Parathyroid adenoma (tissue), 2 donors: ENCODE data around the gene SEC16A.

Experiments
- H2AFZ ChIP-seq: fragments of 300-600 bp; sonication (generic); one replicate; pipeline ENCODE4 v1.7.0; 2017; ENCODE audit warnings: antibody characterized with exemption, mild to moderate bottlenecking
- H3K27ac ChIP-seq: fragments of 300-600 bp; sonication (generic); one replicate; pipeline ENCODE4 v1.7.0; 2017
- H3K27me3 ChIP-seq: fragments of 300-600 bp; sonication (generic); one replicate; pipeline ENCODE4 v1.7.0; 2017; ENCODE audit warnings: low read length; ENCODE audit not compliant: control insufficient read depth, insufficient read depth
- H3K36me3 ChIP-seq: fragments of 300-600 bp; sonication (generic); one replicate; pipeline ENCODE4 v1.7.0; 2017; ENCODE audit warnings: low read length; ENCODE audit not compliant: control insufficient read depth, insufficient read depth
- H3K4me1 ChIP-seq: fragments of 300-600 bp; sonication (generic); one replicate; pipeline ENCODE4 v1.7.0; 2017; ENCODE audit warnings: control low read depth
- H3K4me2 ChIP-seq: fragments of 300-600 bp; sonication (generic); one replicate; pipeline ENCODE4 v1.7.0; 2017; ENCODE audit warnings: low read length
- H3K4me3 ChIP-seq: fragments of 300-600 bp; sonication (generic); one replicate; pipeline ENCODE4 v1.7.0; 2017; ENCODE audit warnings: low read depth, low read length
- H3K79me2 ChIP-seq: fragments of 300-600 bp; sonication (generic); one replicate; pipeline ENCODE4 v1.7.0; 2017; ENCODE audit warnings: control low read depth
- H3K9ac ChIP-seq: fragments of 300-600 bp; sonication (generic); one replicate; pipeline ENCODE4 v1.7.0; 2017; ENCODE audit warnings: mild to moderate bottlenecking
- H3K9me3 ChIP-seq: fragments of 300-600 bp; sonication (generic); one replicate; pipeline ENCODE4 v1.7.0; 2017; ENCODE audit warnings: low read length; ENCODE audit not compliant: control insufficient read depth
- CTCF ChIP-seq: fragments of 300-600 bp; sonication (generic); IDR thresholded peaks from one replicate; pipeline ENCODE4 v1.7.0; 2017; ENCODE audit warnings: antibody characterized with exemption, mild to moderate bottlenecking
- donor health status: primary hyperparathyroidism.

The SEC16A gene

GRCh38 chr9:136474974-136475865 is 7.6 kb downstream of the SEC16A start:
- no peaks in the 10 kb centered on the region for H3K36me3 ChIP-seq

GRCh38 chr9:136474021-136474640 is 8.7 kb downstream of the SEC16A start:
- Histone ChIP-seq H3K4me1 (no peaks in the 10 kb centered on the region), H3K4me3 (no peak overlapping the region), H3K4me2 (no peak overlapping the region), H3K9ac (no peak overlapping the region), H3K79me2 (peaks cover 5% of the 10 kb centered on the region), H3K27ac (no peak overlapping the region), H3K27me3 (no peaks in the 10 kb centered on the region), H3K9me3 (no peaks in the 10 kb centered on the region), H2AFZ (no peak overlapping the region), H3K36me3 (no peaks in the 10 kb centered on the region)
- no peak for TF ChIP-seq CTCF

More at GRCh38 chr9:136474974-136475865, 7.6 kb downstream of the SEC16A start:
- no peak for TF ChIP-seq CTCF
- H3K4me1 ChIP-seq: no peaks in the 10 kb centered on the region
- no peaks in the 10 kb centered on the region for H3K27me3 ChIP-seq
- no peak overlapping the region for H3K9ac ChIP-seq
- no peak overlapping the region for H3K27ac ChIP-seq
- H3K4me2 ChIP-seq: no peak overlapping the region
- H3K79me2 ChIP-seq: peaks cover 7% of the 10 kb centered on the region
- no peak overlapping the region for H2AFZ ChIP-seq
- H3K4me3 ChIP-seq: no peak overlapping the region
- H3K9me3 ChIP-seq: no peaks in the 10 kb centered on the region

- Histone ChIP-seq H3K4me1 (no peaks in the 10 kb centered on the region), H3K4me2 (no peak overlapping the region), H3K27me3 (no peaks in the 10 kb centered on the region), H3K4me3 (no peak overlapping the region), H3K9ac (no peak overlapping the region), H3K36me3 (no peaks in the 10 kb centered on the region), H3K9me3 (no peaks in the 10 kb centered on the region), H2AFZ (no peak overlapping the region), H3K79me2 (peaks cover 5% of the 10 kb centered on the region), H3K27ac (no peak overlapping the region)
- no peak for TF ChIP-seq CTCF
Measured at GRCh38 chr9:136473354-136473721, 9.5 kb downstream of the SEC16A start.

- TF ChIP-seq CTCF: no peak
- H3K9ac ChIP-seq: no peak overlapping the region
- no peaks in the 10 kb centered on the region for H3K9me3 ChIP-seq
- H3K36me3 ChIP-seq: no peaks in the 10 kb centered on the region
- no peak overlapping the region for H3K4me3 ChIP-seq
- no peak overlapping the region for H2AFZ ChIP-seq
- no peaks in the 10 kb centered on the region for H3K27me3 ChIP-seq
- H3K27ac ChIP-seq: no peak overlapping the region
- peaks cover 5% of the 10 kb centered on the region for H3K79me2 ChIP-seq
- H3K4me1 ChIP-seq: no peaks in the 10 kb centered on the region
- no peak overlapping the region for H3K4me2 ChIP-seq
Measured at GRCh38 chr9:136472640-136473353, 10.0 kb downstream of the SEC16A start.
